LNCAP (cell line): ENCODE measurements around the gene C2orf49.
A peak's percentile ranks its signal among the peaks of the same experiment; 100 is the strongest.

Experiments
- TF ChIP-seq, protein P1 (sequence below): fragments of 450-650 bp; IDR thresholded peaks from 2 replicates; pipeline ENCODE4 v1.5.1; 2017; ENCODE audit warnings: mild to moderate bottlenecking

The C2orf49 gene

DNA sequence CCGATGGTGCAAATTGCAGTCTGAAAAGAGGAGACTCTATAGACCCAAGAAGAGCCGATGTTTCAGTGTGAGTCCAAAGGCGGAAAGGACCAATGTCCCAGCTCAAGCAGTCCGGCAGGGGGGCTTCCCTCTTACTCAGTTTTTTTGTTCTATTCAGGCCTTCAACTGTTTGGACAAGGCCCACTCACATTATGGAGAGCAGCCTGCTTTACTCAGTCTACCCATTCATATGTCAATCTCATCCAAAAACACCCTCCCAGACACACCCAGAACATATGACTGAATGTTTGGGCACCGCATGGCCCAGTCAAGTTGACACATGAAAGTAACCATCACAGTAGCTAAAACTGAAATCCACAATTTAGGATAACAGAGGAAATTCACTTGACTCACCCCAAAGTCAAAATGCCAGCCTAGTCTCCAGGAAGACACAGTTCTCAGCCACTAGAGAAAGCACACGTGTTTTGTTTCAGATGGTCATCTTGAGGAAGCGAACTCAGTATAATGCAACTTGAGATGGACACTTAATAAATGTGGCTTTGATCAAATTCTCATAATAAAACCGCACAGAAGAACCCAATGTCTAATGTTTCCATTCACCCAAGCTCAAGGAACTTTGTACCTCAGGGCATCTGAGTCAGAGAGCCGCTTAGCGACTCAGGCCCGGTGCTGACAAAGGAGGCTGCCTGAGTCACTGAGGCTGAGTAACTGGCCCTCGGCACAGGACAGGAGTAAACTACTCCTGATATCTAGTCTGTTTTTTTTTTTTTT is 59.1 kb downstream of the C2orf49 start:
- TF ChIP-seq, protein P1, sequence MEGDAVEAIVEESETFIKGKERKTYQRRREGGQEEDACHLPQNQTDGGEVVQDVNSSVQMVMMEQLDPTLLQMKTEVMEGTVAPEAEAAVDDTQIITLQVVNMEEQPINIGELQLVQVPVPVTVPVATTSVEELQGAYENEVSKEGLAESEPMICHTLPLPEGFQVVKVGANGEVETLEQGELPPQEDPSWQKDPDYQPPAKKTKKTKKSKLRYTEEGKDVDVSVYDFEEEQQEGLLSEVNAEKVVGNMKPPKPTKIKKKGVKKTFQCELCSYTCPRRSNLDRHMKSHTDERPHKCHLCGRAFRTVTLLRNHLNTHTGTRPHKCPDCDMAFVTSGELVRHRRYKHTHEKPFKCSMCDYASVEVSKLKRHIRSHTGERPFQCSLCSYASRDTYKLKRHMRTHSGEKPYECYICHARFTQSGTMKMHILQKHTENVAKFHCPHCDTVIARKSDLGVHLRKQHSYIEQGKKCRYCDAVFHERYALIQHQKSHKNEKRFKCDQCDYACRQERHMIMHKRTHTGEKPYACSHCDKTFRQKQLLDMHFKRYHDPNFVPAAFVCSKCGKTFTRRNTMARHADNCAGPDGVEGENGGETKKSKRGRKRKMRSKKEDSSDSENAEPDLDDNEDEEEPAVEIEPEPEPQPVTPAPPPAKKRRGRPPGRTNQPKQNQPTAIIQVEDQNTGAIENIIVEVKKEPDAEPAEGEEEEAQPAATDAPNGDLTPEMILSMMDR, result no peak

DNA sequence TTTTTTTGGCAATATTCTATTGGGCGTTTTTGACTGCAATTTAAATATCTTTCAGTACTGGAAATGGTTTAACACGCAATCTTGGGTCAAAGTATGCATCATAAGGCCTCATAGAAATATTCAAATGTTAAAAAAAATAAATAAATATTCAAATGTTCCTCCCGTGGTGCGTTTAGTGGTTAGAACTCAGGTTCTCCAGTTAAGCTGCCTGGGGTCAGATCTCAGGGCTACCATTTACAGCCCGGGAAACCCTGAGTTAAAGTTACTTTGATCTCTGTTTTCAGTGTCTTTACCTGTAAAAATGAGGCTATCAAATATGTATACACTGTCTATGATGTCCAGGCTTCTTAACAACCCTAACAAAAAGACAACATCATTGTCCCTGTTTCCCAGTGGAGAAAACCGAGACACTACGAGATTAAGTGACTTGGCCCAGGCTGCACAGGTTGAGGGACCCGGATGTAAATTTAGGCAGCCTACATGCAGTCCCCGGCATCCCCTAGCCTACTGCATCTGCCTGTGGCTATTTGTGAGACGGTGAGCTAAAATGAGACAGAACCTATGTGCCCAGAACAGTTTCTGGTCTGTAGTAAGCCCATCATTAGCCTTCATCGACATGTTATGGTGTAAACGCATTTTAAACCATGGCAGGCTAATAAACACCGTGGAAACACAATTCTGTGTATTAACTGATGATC is 59.8 kb downstream of the C2orf49 start:
- TF ChIP-seq, protein P1, result no peak

DNA sequence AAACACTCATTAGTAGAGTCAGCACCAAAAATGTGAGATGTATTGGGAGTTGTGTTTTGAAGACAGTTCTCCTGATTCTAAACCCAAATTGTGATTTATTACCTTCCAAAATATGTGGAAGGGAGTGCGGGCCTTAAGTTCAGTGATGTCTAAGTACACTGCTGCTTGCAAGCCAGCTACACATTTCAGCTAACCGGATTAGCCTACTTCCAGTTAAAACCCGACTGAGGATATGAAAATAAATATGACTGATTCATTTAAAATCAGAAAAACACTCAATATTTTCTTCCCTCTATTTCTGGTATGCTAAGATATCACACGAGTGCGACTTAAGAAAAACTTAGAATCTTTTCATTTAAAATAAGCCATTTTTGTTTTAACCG is 60.6 kb downstream of the C2orf49 start:
- TF ChIP-seq, protein P1, result no peak

DNA sequence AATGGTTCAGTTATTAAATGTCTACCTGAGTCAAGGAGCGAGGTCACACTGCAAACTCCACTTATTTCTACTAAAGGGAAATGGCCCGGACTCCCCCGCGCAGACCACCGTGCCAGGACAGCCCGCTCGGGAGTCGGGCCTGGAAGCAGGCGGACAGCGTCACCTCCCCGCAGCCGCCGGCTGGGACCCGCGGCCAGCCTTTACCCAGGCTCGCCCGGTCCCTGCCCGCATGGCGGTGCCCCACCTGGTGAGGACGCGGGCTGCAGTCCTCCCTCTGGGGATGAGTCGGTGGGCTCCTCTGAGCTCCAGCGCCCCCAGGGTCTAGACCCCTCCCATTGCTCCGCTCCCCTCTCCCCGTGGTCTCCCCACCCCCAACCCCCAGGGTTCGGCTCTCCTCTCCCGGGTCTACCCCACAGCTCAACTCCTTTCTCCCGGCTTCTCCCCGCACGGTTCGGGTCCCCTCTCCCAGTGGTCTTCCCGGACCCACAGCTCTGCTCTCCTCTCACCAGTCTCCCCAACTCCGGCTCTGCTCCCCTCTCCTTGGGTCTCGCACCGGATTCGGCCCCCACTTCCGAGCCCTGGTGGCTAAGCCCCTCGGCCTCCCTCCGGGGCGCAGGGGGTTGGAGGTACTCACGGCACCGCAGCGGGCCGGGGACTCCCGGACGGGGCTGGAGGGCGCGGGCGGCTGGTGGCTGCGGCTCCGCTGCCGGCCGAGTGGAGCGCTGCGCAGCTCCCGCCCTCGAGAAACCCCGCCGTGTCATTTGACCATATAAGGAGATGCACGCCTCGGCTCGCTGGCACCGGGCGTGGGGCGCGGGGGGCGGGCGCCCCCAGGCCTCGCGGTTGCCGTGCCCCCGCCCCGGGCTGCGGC is 61.2 kb downstream of the C2orf49 start, which contains the start of gene FHL2:
Gene FHL2 (minus strand): TSS at position 716 of the 871 bp plus-strand sequence. CDS start 12,535 bp downstream, outside the sequence.
- TF ChIP-seq, protein P1, result peak; percentile 58
